K562 (cell line): ENCODE data around the gene RIPK3. TPM values are rescaled to one million over a fixed set of nuclear protein-coding genes. Genes with fewer than 3 reads are reported as not detected.

Source experiments
- ATAC-seq: fragments of 200-7000 bp; cut with Tn5 transposase; 3 replicates; pipeline ENCODE4 v1.9.1; 2020; ENCODE audit warnings: moderate library complexity
- BruUV-seq: library from RNA; stranded (reverse); fragments of 400-500 nt; replicated peaks from 2 replicates; lab custom pipeline; 2021; lab: Mats Ljungman, UMichigan
- CTCF ChIA-PET: fragments of 300-600 bp; formaldehyde crosslinking; extraction: SDS; loops from one replicate; lab custom pipeline; 2021; ENCODE audit warnings: low intra/inter-chr PET ratio; lab: Yijun Ruan, JAX
- POLR2A ChIA-PET: fragments of 300-600, 350-650 bp; sonication (Branson Sonifier 250); formaldehyde crosslinking; extraction: SDS; loops from one replicate; lab custom pipeline; 2021; ENCODE audit warnings: antibody characterized with exemption, inconsistent platforms; lab: Yijun Ruan, JAX
- DNase-seq, 4 experiments: peaks; one replicate each; pipeline versions ENCODE4 v3.0.0 to v3.0.0-alpha.2; 2011 to 2018; ENCODE audit warnings: low spot score in 3 of 4, mixed read lengths in 3 of 4; ENCODE audit errors: extremely low read depth in 1 of 4
- FAIRE-seq: peaks from 2 replicates; lab custom pipeline; 2011; peaks lifted over from hg19 to GRCh38; lab: Jason Lieb, UNC
- H2AFZ ChIP-seq: 2 replicates; pipeline ENCODE4 v1.6.0; 2011; ENCODE audit warnings: low read depth, low read length, control low read depth, inconsistent platforms
- H3K27ac ChIP-seq: fragments of 200-600 bp; 3 replicates; pipeline ENCODE4 v1.8.0; 2011; ENCODE audit warnings: low read depth, mild to moderate bottlenecking, control low read depth, inconsistent platforms, low read length, moderate library complexity, mixed read lengths; ENCODE audit errors: extremely low read depth
- H3K27me3 ChIP-seq, 2 experiments: fragments of 300-600 bp in 1 of 2; 2 replicates in 1 of 2; 3 replicates in 1 of 2; pipeline versions ENCODE4 v1.6.0 to v1.8.0; 2011; ENCODE audit warnings: inconsistent platforms in 2 of 2, low read length in 2 of 2, mild to moderate bottlenecking in 1 of 2, mixed read lengths in 1 of 2, moderate library complexity in 1 of 2; ENCODE audit not compliant: control insufficient read depth in 2 of 2, insufficient read depth in 2 of 2
- H3K36me3 ChIP-seq: fragments of 300-600 bp; 3 replicates; pipeline ENCODE4 v1.8.0; 2011; ENCODE audit warnings: mild to moderate bottlenecking, low read length, inconsistent platforms; ENCODE audit not compliant: control insufficient read depth, insufficient read depth
- H3K4me1 ChIP-seq, 2 experiments: fragments of 200-600 bp in 1 of 2; replicated peaks in 1 of 2; 2 replicates in 1 of 2; 3 replicates in 1 of 2; pipeline versions ENCODE4 v1.5.1 to v1.8.0; 2011; ENCODE audit warnings: inconsistent platforms in 2 of 2, low read length in 2 of 2, mild to moderate bottlenecking in 1 of 2, mixed read lengths in 1 of 2, moderate library complexity in 1 of 2; ENCODE audit not compliant: control insufficient read depth in 2 of 2, insufficient read depth in 2 of 2
- H3K4me2 ChIP-seq: 2 replicates; pipeline ENCODE4 v1.6.1; 2011; ENCODE audit warnings: low read length, control low read depth, inconsistent platforms, mixed read lengths; ENCODE audit not compliant: insufficient read depth
- H3K4me3 ChIP-seq: fragments of 200-600 bp; sonication (generic), shearing (Covaris generic); 2 replicates; pipeline ENCODE4 v1.5.1; 2016; ENCODE audit warnings: control low read depth, inconsistent platforms
- H3K79me2 ChIP-seq: fragments of 200-600 bp; 3 replicates; pipeline ENCODE4 v1.8.0; 2011; ENCODE audit warnings: low read length, inconsistent platforms; ENCODE audit not compliant: control insufficient read depth, insufficient read depth
- H3K9ac ChIP-seq, 2 experiments: 2 replicates each; pipeline versions ENCODE4 v1.6.0 to v1.6.1; 2011; ENCODE audit warnings: low read depth in 2 of 2, low read length in 2 of 2, control low read depth in 1 of 2, inconsistent platforms in 1 of 2, mild to moderate bottlenecking in 1 of 2, mixed read lengths in 1 of 2; ENCODE audit not compliant: insufficient read depth in 1 of 2
- H3K9me1 ChIP-seq: one replicate; pipeline ENCODE4 v1.6.0; 2011; ENCODE audit warnings: inconsistent platforms, mild to moderate bottlenecking, low read length, moderate library complexity; ENCODE audit not compliant: control insufficient read depth, insufficient read depth
- H3K9me3 ChIP-seq: replicated peaks from 2 replicates; pipeline ENCODE4 v1.5.1; 2011; ENCODE audit warnings: low read depth, low read length, inconsistent platforms; ENCODE audit not compliant: control insufficient read depth, insufficient read depth
- H4K20me1 ChIP-seq: replicated peaks from 2 replicates; pipeline ENCODE4 v1.6.1; 2011; ENCODE audit warnings: low read length, inconsistent platforms, mixed read lengths; ENCODE audit not compliant: control insufficient read depth, insufficient read depth
- GABPB2 ChIP-seq: fragments of 250-450 bp; sonication (Bioruptor Pico); conservative IDR thresholded peaks from 2 replicates; pipeline ENCODE4 v1.5.1; 2021; ENCODE audit warnings: mild to moderate bottlenecking
- HNRNPUL1 ChIP-seq: fragments of 200-400 bp; formaldehyde crosslinking; IDR thresholded peaks from 2 replicates; pipeline ENCODE4 v1.6.1; 2017; ENCODE audit warnings: low read length
- PYGO2 ChIP-seq: fragments of 450-650 bp; IDR thresholded peaks from 2 replicates; pipeline ENCODE4 v1.6.1; 2016; ENCODE audit warnings: mild to moderate bottlenecking, missing genetic modification characterization, moderate library complexity, missing compliant biosample characterization
- SMARCE1 ChIP-seq: fragments of 450-650 bp; IDR thresholded peaks from 2 replicates; pipeline ENCODE4 v1.7.1; 2016; ENCODE audit warnings: mild to moderate bottlenecking
- WGBS: fragments of 100-300 bp; shearing (Covaris generic); methylation state at CpG from one replicate; pipeline ENCODE4 v1.1.6; 2016; ENCODE audit warnings: low coverage, mixed read lengths; ENCODE audit not compliant: insufficient coverage; ENCODE audit errors: missing lambda C conversion rate; 5-methylcytosine and 5-hydroxymethylcytosine counted together
- in situ Hi-C: fragments of 300-500 bp; cut with MboI; formaldehyde crosslinking; loops from 4 replicates; pipeline ENCODE4 v1.15.0; 2018; ENCODE audit warnings: inconsistent platforms, mixed read lengths
- intact Hi-C: fragments of 100-400 bp; cut with micrococcal nuclease; formaldehyde crosslinking; loops from 2 replicates; pipeline ENCODE4 v1.14.2; 2022
- polyA plus RNA-seq, 8 experiments: library from polyadenylated mRNA; depleted of rRNA in 4 of 8; stranded (reverse) in 5 of 8; unstranded in 3 of 8; fragments of >200 nt; fragmentation: Nextera tagmentation in 2 of 8; fragmentation: Illumina TruSeq in 1 of 8; extraction: Ambion mirVana in 2 of 8; extraction: Trizol in 1 of 8; gene quantifications; 2 replicates each; pipeline versions ENCODE4 v1.2.1 to v1.2.3, GENCODE V29; 2011 to 2014; ENCODE audit warnings: inconsistent platforms in 1 of 8, missing spikeins in 1 of 8
- total RNA-seq, 7 experiments: library from RNA; depleted of rRNA in 6 of 7; stranded (reverse); fragments of >200 nt in 6 of 7; fragmentation: Illumina TruSeq in 2 of 7; extraction: Trizol in 2 of 7; gene quantifications; 2 replicates each; pipeline versions ENCODE4 v1.2.1 to v1.2.3, GENCODE V29; 2011 to 2021; ENCODE audit warnings: low replicate concordance in 1 of 7
- TF ChIP-seq, protein P1 (sequence below): fragments of 250-450 bp; sonication (Bioruptor Pico); IDR thresholded peaks from 2 replicates; pipeline ENCODE4 v1.8.0; 2022; ENCODE audit warnings: inconsistent platforms, mild to moderate bottlenecking, moderate library complexity, borderline replicate concordance

The RIPK3 gene
- total and polyA plus RNA-seq, 9 of the 15 experiments (the other 6 are each of a cell fraction or from before 2014, with no cell fraction given), result 0.03 to 0.43 (median 0.28) TPM; not detected in 3

- Histone ChIP-seq H3K4me2 (peak within 1 kb of the TSS; percentile 71), H4K20me1 (no peaks in the 10 kb centered on the region), H2AFZ (peak within 1 kb of the TSS; percentile 87; the same call in 1 of the 2 replicates), H3K27ac (no peak within 1 kb of the TSS), H3K4me3 (no peak within 1 kb of the TSS), H3K36me3 (no peaks in the 10 kb centered on the region), H3K9me1 (no peaks in the 10 kb centered on the region), H3K4me1 (peaks cover 5 to 44% of the 10 kb centered on the region in 2 experiments; a peak in 4 of 5 replicates), H3K79me2 (no peaks in the 10 kb centered on the region), H3K27me3 (peaks cover 0 to 9% of the 10 kb centered on the region in 2 experiments; a peak in 1 of 5 replicates), H3K9ac (no peak within 1 kb of the TSS), H3K9me3 (no peaks in the 10 kb centered on the region)
- TF ChIP-seq GABPB2 (CRISPR knock-in tag), result no peak
- no peak for TF ChIP-seq HNRNPUL1
- TF ChIP-seq, protein P1, sequence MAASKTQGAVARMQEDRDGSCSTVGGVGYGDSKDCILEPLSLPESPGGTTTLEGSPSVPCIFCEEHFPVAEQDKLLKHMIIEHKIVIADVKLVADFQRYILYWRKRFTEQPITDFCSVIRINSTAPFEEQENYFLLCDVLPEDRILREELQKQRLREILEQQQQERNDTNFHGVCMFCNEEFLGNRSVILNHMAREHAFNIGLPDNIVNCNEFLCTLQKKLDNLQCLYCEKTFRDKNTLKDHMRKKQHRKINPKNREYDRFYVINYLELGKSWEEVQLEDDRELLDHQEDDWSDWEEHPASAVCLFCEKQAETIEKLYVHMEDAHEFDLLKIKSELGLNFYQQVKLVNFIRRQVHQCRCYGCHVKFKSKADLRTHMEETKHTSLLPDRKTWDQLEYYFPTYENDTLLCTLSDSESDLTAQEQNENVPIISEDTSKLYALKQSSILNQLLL, result no peak
- no peak for TF ChIP-seq SMARCE1
- TF ChIP-seq PYGO2 (tag), result no peak
- intact Hi-C loops, result loop anchor here (5.0 kb wide), 1 partner anchor 33 kb away; the partner anchor contains the start of gene NFATC4
- ATAC-seq, result no peak
- DNase-seq, result no peak
- in situ Hi-C loops, result loop anchor here (5.0 to 25.0 kb wide), 2 partner anchors 98 to 353 kb away; no protein-coding TSS in a partner anchor
- ChIA-PET POLR2A (interaction anchor here (0.7 to 2.4 kb wide), 2 partner anchors 97 to 101 kb away, joined by 3 to 20 read pairs; no protein-coding TSS in a partner anchor), CTCF (interaction anchor here (1.5 to 3.5 kb wide), 3 partner anchors 78 to 102 kb away, joined by 4 to 35 read pairs (median 19); no protein-coding TSS in a partner anchor)
- FAIRE-seq, result no peak
- BruUV-seq, result no TSS peak
- 60% methylated on average over 24 of the region's 65 CpGs for WGBS
These were observed 5.1 kb downstream of the RIPK3 start, which contains the start of gene ADCY4 for GRCh38 chr14:24334431-24335291. ADCY4 (minus strand) TSS chr14:24335071; CDS start chr14:24334652, 419 bp downstream.
